Panc1 (cell line): ENCODE measurements around the gene INO80.

Source experiments
- POLR2AphosphoS5 ChIP-seq: IDR thresholded peaks from 2 replicates; pipeline ENCODE4 v1.6.1; 2012; ENCODE audit warnings: mild to moderate bottlenecking, low read depth, low read length, moderate library complexity
- SIN3A ChIP-seq: IDR thresholded peaks from 2 replicates; pipeline ENCODE4 v1.6.1; 2012; ENCODE audit warnings: low read depth, mild to moderate bottlenecking, low read length, moderate library complexity, borderline replicate concordance; ENCODE audit not compliant: insufficient read depth
- TCF7L2 ChIP-seq: IDR thresholded peaks from 2 replicates; pipeline ENCODE4 v1.6.1; 2011; ENCODE audit warnings: mild to moderate bottlenecking, low read depth, low read length, inconsistent platforms
- TF ChIP-seq, protein P1 (sequence below): fragments of 450-650 bp; IDR thresholded peaks from 2 replicates; pipeline ENCODE4 v1.5.1; 2017; ENCODE audit warnings: mild to moderate bottlenecking
- TF ChIP-seq, protein P2 (sequence below), 2 experiments: IDR thresholded peaks; 2 replicates each; pipeline ENCODE4 v1.6.1; 2011 to 2012; ENCODE audit warnings: low read depth in 2 of 2, control low read depth in 1 of 2, low read length in 1 of 2, mild to moderate bottlenecking in 1 of 2, moderate library complexity in 1 of 2; ENCODE audit not compliant: insufficient read depth in 1 of 2

DNA sequence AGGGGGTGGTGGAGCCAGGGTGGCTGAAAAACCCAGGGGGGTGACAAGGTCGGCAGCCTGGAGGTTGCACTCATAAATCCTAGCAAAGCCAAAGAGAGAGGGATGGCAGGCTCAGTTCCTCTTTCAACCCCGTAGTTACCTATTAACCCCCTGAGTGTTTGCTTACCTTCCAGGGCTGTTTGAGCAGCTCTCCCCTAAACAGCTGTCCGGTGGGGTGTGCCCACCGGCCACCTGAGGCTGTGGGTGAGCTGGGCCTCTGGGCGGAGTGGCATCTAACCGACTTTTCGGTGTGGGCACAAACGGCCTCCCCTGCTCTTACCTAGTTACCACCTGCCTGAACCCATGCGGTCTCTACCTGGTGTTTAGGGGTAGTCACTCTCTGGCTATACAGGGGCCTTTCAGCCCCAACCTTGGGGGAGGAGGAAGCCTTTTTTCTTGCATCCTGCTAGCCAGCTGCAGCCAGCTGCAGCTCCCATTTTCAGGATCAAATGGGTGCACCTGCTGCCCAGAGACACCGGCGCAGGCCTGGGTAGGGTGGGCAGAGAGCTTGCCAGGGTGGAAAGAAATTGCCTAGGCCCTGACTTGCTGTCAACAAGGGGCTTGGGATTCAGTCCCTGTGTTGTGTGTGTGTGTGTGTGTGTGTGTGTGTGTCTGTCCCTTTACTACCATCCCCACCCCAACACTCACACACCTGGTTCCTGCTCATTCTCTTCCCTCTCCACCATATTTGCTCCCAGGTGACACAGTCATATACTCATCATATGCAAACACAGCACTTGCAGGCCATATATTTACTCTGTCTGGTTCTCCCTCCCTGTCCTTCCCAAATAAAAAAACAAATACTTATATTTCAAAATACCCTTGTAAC, 183.2 kb downstream of the INO80 start:
- TF ChIP-seq, protein P1, sequence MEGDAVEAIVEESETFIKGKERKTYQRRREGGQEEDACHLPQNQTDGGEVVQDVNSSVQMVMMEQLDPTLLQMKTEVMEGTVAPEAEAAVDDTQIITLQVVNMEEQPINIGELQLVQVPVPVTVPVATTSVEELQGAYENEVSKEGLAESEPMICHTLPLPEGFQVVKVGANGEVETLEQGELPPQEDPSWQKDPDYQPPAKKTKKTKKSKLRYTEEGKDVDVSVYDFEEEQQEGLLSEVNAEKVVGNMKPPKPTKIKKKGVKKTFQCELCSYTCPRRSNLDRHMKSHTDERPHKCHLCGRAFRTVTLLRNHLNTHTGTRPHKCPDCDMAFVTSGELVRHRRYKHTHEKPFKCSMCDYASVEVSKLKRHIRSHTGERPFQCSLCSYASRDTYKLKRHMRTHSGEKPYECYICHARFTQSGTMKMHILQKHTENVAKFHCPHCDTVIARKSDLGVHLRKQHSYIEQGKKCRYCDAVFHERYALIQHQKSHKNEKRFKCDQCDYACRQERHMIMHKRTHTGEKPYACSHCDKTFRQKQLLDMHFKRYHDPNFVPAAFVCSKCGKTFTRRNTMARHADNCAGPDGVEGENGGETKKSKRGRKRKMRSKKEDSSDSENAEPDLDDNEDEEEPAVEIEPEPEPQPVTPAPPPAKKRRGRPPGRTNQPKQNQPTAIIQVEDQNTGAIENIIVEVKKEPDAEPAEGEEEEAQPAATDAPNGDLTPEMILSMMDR, result no peak
- no peak for TF ChIP-seq POLR2AphosphoS5
- TF ChIP-seq, protein P2, sequence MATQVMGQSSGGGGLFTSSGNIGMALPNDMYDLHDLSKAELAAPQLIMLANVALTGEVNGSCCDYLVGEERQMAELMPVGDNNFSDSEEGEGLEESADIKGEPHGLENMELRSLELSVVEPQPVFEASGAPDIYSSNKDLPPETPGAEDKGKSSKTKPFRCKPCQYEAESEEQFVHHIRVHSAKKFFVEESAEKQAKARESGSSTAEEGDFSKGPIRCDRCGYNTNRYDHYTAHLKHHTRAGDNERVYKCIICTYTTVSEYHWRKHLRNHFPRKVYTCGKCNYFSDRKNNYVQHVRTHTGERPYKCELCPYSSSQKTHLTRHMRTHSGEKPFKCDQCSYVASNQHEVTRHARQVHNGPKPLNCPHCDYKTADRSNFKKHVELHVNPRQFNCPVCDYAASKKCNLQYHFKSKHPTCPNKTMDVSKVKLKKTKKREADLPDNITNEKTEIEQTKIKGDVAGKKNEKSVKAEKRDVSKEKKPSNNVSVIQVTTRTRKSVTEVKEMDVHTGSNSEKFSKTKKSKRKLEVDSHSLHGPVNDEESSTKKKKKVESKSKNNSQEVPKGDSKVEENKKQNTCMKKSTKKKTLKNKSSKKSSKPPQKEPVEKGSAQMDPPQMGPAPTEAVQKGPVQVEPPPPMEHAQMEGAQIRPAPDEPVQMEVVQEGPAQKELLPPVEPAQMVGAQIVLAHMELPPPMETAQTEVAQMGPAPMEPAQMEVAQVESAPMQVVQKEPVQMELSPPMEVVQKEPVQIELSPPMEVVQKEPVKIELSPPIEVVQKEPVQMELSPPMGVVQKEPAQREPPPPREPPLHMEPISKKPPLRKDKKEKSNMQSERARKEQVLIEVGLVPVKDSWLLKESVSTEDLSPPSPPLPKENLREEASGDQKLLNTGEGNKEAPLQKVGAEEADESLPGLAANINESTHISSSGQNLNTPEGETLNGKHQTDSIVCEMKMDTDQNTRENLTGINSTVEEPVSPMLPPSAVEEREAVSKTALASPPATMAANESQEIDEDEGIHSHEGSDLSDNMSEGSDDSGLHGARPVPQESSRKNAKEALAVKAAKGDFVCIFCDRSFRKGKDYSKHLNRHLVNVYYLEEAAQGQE (IDR thresholded peaks at IDR 0.05; ENCODE audit: insufficient read depth in 1 of 2, low read depth in 2 of 2, low read length in 1 of 2), result no peak
- no peak for TF ChIP-seq TCF7L2
- TF ChIP-seq SIN3A, result no peak
